ENCODE data around the gene SYNPO2. TPM values are rescaled to one million over a fixed set of nuclear protein-coding genes. Genes with fewer than 3 reads are reported as not detected.

SYNPO2 gene
- polyA plus RNA-seq, 1 donor (not counting 4 experiments of a cell fraction or from before 2014, with no cell fraction given): 0.34 TPM

DNA sequence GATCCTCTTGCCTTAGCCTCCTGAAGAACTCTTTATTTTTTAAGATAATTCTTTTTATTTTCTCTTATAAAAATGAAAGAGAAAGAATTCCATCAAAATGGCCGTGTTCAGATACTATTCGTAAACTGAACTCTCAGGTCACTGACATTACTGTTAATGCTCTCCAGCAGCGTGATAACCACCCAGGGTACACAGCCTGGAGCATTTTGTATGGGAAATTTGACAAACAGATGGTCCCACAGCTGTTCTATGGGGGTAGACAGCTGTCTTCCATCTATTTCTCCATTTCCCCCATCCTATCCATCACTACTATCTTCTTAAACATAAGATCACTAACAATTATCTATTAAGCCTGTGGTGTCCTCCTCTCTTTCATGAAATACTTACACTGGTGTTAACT, 47.8 kb downstream of the SYNPO2 start:
- FAIRE-seq (no peak), DNase-seq (ENCODE audit: low read depth, low spot score) (no peak)
- no peaks in the 10 kb centered on the region for H4K20me1 ChIP-seq (ENCODE audit: control insufficient read depth, extremely low read depth, insufficient read depth, low read length)
- no peaks in the 10 kb centered on the region for H3K4me1 ChIP-seq (ENCODE audit: control insufficient read depth, extremely low read depth, insufficient read depth, low read length)
- dilution Hi-C loops (cut with MboI; ENCODE audit: extremely low pct_ligation_motif_present, low sequenced_read_pairs): no loop called here
- H3K9ac ChIP-seq (ENCODE audit: control insufficient read depth, extremely low read depth, insufficient read depth, low read length): no peak overlapping the region
- no peak overlapping the region for H3K4me2 ChIP-seq (ENCODE audit: control insufficient read depth, extremely low read depth, insufficient read depth, low read depth, low read length)
- TF ChIP-seq EZH2 (IDR thresholded peaks at IDR 0.05; ENCODE audit: low read length): no peak
- TF ChIP-seq, protein P1, sequence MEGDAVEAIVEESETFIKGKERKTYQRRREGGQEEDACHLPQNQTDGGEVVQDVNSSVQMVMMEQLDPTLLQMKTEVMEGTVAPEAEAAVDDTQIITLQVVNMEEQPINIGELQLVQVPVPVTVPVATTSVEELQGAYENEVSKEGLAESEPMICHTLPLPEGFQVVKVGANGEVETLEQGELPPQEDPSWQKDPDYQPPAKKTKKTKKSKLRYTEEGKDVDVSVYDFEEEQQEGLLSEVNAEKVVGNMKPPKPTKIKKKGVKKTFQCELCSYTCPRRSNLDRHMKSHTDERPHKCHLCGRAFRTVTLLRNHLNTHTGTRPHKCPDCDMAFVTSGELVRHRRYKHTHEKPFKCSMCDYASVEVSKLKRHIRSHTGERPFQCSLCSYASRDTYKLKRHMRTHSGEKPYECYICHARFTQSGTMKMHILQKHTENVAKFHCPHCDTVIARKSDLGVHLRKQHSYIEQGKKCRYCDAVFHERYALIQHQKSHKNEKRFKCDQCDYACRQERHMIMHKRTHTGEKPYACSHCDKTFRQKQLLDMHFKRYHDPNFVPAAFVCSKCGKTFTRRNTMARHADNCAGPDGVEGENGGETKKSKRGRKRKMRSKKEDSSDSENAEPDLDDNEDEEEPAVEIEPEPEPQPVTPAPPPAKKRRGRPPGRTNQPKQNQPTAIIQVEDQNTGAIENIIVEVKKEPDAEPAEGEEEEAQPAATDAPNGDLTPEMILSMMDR (optimal IDR thresholded peaks at IDR 0.05 in 1 of 3, IDR thresholded peaks at IDR 0.05 in 1 of 3, conservative IDR thresholded peaks at IDR 0.05 in 1 of 3; ENCODE audit: extremely low read depth in 1 of 3, insufficient read depth in 2 of 3, low read length in 3 of 3): no peak
- H3K27me3 ChIP-seq (ENCODE audit: control insufficient read depth, extremely low read depth, insufficient read depth, low read length): no peaks in the 10 kb centered on the region
- H3K9me3 ChIP-seq (ENCODE audit: control insufficient read depth, low read depth, low read length): no peaks in the 10 kb centered on the region
- H3K79me2 ChIP-seq (ENCODE audit: control insufficient read depth, insufficient read depth, low read length): no peaks in the 10 kb centered on the region
- no peaks in the 10 kb centered on the region for H3K36me3 ChIP-seq (ENCODE audit: control insufficient read depth in 2 of 2, extremely low read depth in 1 of 2, insufficient read depth in 2 of 2, low read length in 2 of 2)
- no peak overlapping the region for H2AFZ ChIP-seq (ENCODE audit: control insufficient read depth, low read length)
- H3K9me1 ChIP-seq (ENCODE audit: control insufficient read depth, extremely low read depth, insufficient read depth, low read length): no peaks in the 10 kb centered on the region
- H3K4me3 ChIP-seq (ENCODE audit: control insufficient read depth in 2 of 3, extremely low read depth in 1 of 3, insufficient read depth in 2 of 3, low read depth in 1 of 3, low read length in 3 of 3): no peak overlapping the region
- no peak overlapping the region for H3K27ac ChIP-seq (ENCODE audit: control insufficient read depth, insufficient read depth, low read length)

DNA sequence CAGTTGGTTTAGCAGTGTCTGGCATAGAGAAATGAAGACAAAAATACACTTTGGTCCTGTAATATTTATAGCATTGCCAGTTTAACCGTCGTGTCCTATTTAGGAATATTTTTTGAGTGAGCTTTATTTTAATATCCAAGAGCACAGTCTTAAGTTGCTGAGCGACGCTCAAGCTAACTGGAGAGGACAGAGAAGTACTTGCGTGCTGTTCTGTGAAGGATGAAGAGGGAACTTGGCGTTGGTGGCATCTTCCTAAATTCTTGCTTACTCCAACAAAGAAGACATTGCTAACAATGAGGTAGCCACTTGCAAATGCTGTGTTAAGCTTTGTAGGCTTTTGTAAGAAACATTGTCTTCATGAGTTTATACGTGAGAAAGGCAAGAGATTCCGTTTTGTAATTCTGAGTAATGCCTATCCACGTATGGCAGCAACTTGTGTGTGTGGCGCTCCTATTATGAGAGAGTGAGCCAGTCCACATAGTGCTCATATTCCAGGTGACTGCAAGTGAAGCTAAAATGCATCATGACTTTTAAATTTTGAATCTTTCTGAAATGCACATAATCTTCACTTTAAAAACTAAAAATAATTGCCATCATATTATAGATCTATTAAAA, 50.6 kb downstream of the SYNPO2 start:
- H3K79me2 ChIP-seq (ENCODE audit: control insufficient read depth, insufficient read depth, low read length): no peaks in the 10 kb centered on the region
- FAIRE-seq (no peak), DNase-seq (ENCODE audit: low read depth, low spot score) (no peak)
- no peaks in the 10 kb centered on the region for H3K36me3 ChIP-seq (ENCODE audit: control insufficient read depth in 2 of 2, extremely low read depth in 1 of 2, insufficient read depth in 2 of 2, low read length in 2 of 2)
- no peaks in the 10 kb centered on the region for H3K9me3 ChIP-seq (ENCODE audit: control insufficient read depth, low read depth, low read length)
- TF ChIP-seq, protein P1 (optimal IDR thresholded peaks at IDR 0.05 in 1 of 3, IDR thresholded peaks at IDR 0.05 in 1 of 3, conservative IDR thresholded peaks at IDR 0.05 in 1 of 3; ENCODE audit: extremely low read depth in 1 of 3, insufficient read depth in 2 of 3, low read length in 3 of 3): no peak
- no peak for TF ChIP-seq EZH2 (IDR thresholded peaks at IDR 0.05; ENCODE audit: low read length)
- H3K9ac ChIP-seq (ENCODE audit: control insufficient read depth, extremely low read depth, insufficient read depth, low read length): no peak overlapping the region
- H3K9me1 ChIP-seq (ENCODE audit: control insufficient read depth, extremely low read depth, insufficient read depth, low read length): no peaks in the 10 kb centered on the region
- no peaks in the 10 kb centered on the region for H3K4me1 ChIP-seq (ENCODE audit: control insufficient read depth, extremely low read depth, insufficient read depth, low read length)
- H3K4me2 ChIP-seq (ENCODE audit: control insufficient read depth, extremely low read depth, insufficient read depth, low read depth, low read length): no peak overlapping the region
- no peak overlapping the region for H3K4me3 ChIP-seq (ENCODE audit: control insufficient read depth in 2 of 3, extremely low read depth in 1 of 3, insufficient read depth in 2 of 3, low read depth in 1 of 3, low read length in 3 of 3)
- H4K20me1 ChIP-seq (ENCODE audit: control insufficient read depth, extremely low read depth, insufficient read depth, low read length): no peaks in the 10 kb centered on the region
- H3K27me3 ChIP-seq (ENCODE audit: control insufficient read depth, extremely low read depth, insufficient read depth, low read length): no peaks in the 10 kb centered on the region
- no peak overlapping the region for H2AFZ ChIP-seq (ENCODE audit: control insufficient read depth, low read length)
- dilution Hi-C loops (cut with MboI; ENCODE audit: extremely low pct_ligation_motif_present, low sequenced_read_pairs): no loop called here
- H3K27ac ChIP-seq (ENCODE audit: control insufficient read depth, insufficient read depth, low read length): no peak overlapping the region
